Heart right ventricle (tissue), 16 donors: ENCODE measurements around the gene NEAT1. TPM values are rescaled to one million over a fixed set of nuclear protein-coding genes. Genes with fewer than 3 reads are reported as not detected.

Experiments used
- ATAC-seq, 8 donors: fragments of 200-7000 bp; cut with Tn5 transposase; one replicate each; pipeline ENCODE4 v1.9.1; 2020; ENCODE audit warnings: mild to moderate bottlenecking in 8 of 8, moderate library complexity in 8 of 8, moderate number of reproducible peaks in 1 of 8
- DNase-seq, 2 donors: peaks; one replicate each; pipeline ENCODE4 v3.0.0-alpha.2; 2020
- H3K27ac ChIP-seq, 10 donors: fragments of 200-600 bp; sonication (generic) in 2 of 10; one replicate each; pipeline versions ENCODE4 v1.5.0 to v1.8.0; 2020 to 2022; ENCODE audit warnings: mild to moderate bottlenecking in 3 of 10
- H3K27me3 ChIP-seq, 7 donors: fragments of 200-600 bp; one replicate each; pipeline ENCODE4 v1.8.0; 2021 to 2022; ENCODE audit warnings: mild to moderate bottlenecking in 2 of 7
- H3K36me3 ChIP-seq, 9 donors: fragments of 200-600 bp; sonication (generic) in 1 of 9; one replicate each; pipeline versions ENCODE4 v1.5.0 to v1.8.0; 2020 to 2022; ENCODE audit warnings: mild to moderate bottlenecking in 2 of 9
- H3K4me1 ChIP-seq, 9 donors: fragments of 200-600 bp; sonication (generic) in 1 of 9; one replicate each; pipeline versions ENCODE4 v1.5.0 to v1.8.0; 2020 to 2022; ENCODE audit warnings: mild to moderate bottlenecking in 4 of 9
- H3K4me3 ChIP-seq, 10 donors: fragments of 200-600 bp; sonication (generic) in 2 of 10; one replicate each; pipeline versions ENCODE4 v1.5.0 to v1.8.0; 2020 to 2022; ENCODE audit warnings: mild to moderate bottlenecking in 7 of 10, moderate library complexity in 2 of 10
- H3K9me3 ChIP-seq, 11 donors: fragments of 200-600 bp in 10 of 11; sonication (generic) in 2 of 11; one replicate each; pipeline versions ENCODE4 v1.5.0 to v1.8.0; 2013 to 2022; ENCODE audit warnings: mild to moderate bottlenecking in 2 of 11, control low read depth in 1 of 11, moderate library complexity in 1 of 11
- CTCF ChIP-seq, 9 donors: fragments of 200-600 bp; sonication (generic) in 2 of 9; IDR thresholded peaks; one replicate each; pipeline versions ENCODE4 v1.5.0 to v1.8.0; 2021 to 2022; ENCODE audit warnings: antibody characterized with exemption in 9 of 9, mild to moderate bottlenecking in 5 of 9, moderate library complexity in 1 of 9
- WGBS, 2 donors: extraction: QIAGEN DNeasy Blood & Tissue Kit; methylation state at CpG; one replicate each; pipeline ENCODE4 v1.1.7; 2013; ENCODE audit warnings: inconsistent platforms in 1 of 2; 5-methylcytosine and 5-hydroxymethylcytosine counted together
- intact Hi-C, 10 donors: fragments of 100-400 bp; cut with DNase I; formaldehyde crosslinking; loops; one replicate each; pipeline versions ENCODE4 v1.11.1 to v1.14.2; 2022
- polyA plus RNA-seq, 2 donors: library from polyadenylated mRNA; stranded (reverse); fragments of 200-250 nt; gene quantifications; one replicate each; pipeline ENCODE4 v1.2.3, GENCODE V29; 2013
- total RNA-seq, 10 donors: library from RNA; stranded (reverse); fragmentation: NEBNext Ultra II Directional in 3 of 10; extraction: Animal tissue kit (Norgen Biotek cat#: 25700) in 3 of 10; gene quantifications; one replicate each; pipeline versions ENCODE4 v1.2.1 to v1.2.4, GENCODE V29; 2021 to 2023
- donor health status: Arrhythmogenic right ventricular cardiomyopathy.
- donor health status: ischemic (EF 13 %, LVEDD 7.1; RV severe dilation, severe dysfunction).
- donor health status: healthy with polysubstance abuse.
- donor health status: DM: no; HTN: yes; CAD: no.
- donor health status: DM: no; HTN: no; CAD: no.
- donor health status: ischemic (EF 25% LVEDD 6.9; RV normal size, moderate dysfunction).
- donor health status: ischemic (EF 25% LVEDD 5.7; RV mildly dilated, moderate dysfunction).
- donor health status: healthy.
- donor health status: DM: yes; HTN: yes; CAD: no.
- donor health status: Ischemic cardiomyopathy.
- donor health status: ischemic (EF 35%, LVEDD 5.7; RV mildly dilated, moderate dysfunction).
- donor health status: nonischemic (EF 11% LVEDD 7.7; RV severe dilation, severe dysfunction).
- donor health status: DM: yes; HTN: yes; CAD: no.
- donor health status: PGD.
- donor health status: ischemic (EF 29% LVEDD 5.4; RV normal size, mild dysfunction).
- donor health status: nonischemic (EF 23%, LVEDD 6.1; RV moderate dilation, normal function).

The NEAT1 gene
- total and polyA plus RNA-seq, 12 donors: 103 to 1,899 (median 432) TPM

DNA sequence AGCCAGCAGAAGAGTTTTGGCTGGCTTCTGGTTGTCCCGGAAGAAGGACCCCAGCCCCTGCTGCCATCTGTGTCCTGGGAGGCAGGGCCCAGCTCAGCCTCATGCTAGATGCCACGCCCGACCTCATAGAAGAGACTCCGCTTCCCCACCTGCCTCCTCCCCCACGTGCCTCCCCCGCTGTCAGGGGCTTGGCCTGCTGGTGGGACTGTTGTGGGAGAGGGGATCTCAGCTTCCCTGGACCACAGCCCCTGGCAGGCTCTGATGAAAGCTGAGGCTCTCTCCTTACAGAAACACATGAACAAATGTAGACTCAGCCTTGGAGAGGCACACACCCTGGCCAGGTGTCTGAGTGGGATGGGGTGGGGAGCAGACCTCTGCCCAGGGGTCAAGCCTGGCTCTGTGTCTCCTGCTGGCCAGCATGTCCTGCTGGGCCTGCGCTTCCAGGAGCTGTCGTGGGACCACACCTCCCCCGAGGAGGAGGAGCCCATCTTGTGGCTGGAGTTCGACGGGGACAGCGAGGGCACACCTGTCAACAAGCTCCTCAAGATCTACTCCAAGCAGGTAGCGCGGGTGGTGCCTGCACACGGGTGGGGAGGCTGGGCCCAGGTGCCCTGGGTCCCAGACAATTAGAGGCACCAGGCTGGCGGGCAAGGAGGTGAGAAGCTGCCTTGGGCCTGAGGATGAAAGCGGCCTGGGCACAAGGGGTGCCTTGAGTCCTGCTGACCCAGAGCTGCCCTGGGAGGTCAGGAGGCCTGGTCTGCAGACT is 22.1 kb upstream of the NEAT1 start:
- DNase-seq (no peak), ATAC-seq (no peak)
- intact Hi-C loops: no loop called here
- 86 to 87% methylated on average over 17 of the region's 17 CpGs for WGBS, 2 donors
- no peaks in the 10 kb centered on the region for H3K9me3 ChIP-seq
- peaks cover 6 to 23% (median 16%) of the 10 kb centered on the region in 9 donors for H3K4me1 ChIP-seq
- H3K36me3 ChIP-seq: peaks cover 0 to 95% (median 57%) of the 10 kb centered on the region in 9 donors
- H3K4me3 ChIP-seq: no peak overlapping the region
- H3K27me3 ChIP-seq: no peaks in the 10 kb centered on the region
- no peak for TF ChIP-seq CTCF (IDR thresholded peaks at IDR 0.05)
- H3K27ac ChIP-seq: no peak overlapping the region

DNA sequence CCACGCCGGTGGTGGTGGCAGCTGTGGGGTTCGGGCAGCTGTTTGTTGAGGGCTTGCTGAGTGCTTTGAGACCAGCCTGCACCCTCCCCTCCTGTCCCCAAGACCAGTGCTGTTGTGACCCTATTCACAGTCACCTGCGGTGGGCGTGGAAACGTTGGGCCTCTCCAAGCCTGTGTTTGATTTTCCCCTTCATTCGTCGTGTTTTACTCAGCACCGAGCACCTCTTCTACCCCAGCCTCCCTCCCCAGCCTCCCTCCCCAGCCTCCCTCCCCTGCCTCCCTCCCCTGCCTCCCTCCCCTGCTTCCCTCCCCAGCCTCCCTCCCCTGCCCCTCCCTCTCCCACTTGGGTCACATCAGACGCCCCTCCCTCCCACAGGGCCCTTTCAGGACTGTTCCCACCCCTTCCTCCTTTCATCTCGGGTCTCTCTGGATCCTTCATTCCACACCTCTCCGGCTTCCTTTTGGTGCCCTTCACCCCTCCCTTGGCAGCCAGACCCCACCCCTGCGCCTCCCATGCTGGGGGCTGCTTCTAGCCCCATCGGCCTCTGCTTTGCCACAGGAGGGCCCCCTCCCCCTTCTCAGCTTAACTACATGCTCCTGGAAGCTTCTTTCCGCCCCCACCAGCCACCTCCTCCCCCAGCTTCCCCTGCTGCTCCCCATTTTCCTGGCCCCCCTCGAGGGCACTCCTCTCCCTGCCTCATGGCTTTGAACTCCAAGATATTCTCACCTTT is 21.4 kb upstream of the NEAT1 start:
- no peaks in the 10 kb centered on the region for H3K27me3 ChIP-seq
- peaks cover 6 to 25% (median 16%) of the 10 kb centered on the region in 9 donors for H3K4me1 ChIP-seq
- no peak for DNase-seq
- 80 to 86% methylated on average over 16 of the region's 16 CpGs for WGBS, 2 donors
- intact Hi-C loops: no loop called here
- no peak for TF ChIP-seq CTCF (IDR thresholded peaks at IDR 0.05)
- no peak overlapping the region for H3K4me3 ChIP-seq
- H3K27ac ChIP-seq: no peak overlapping the region
- H3K36me3 ChIP-seq: peaks cover 0 to 95% (median 57%) of the 10 kb centered on the region in 9 donors
- H3K9me3 ChIP-seq: no peaks in the 10 kb centered on the region
- no peak for ATAC-seq

DNA sequence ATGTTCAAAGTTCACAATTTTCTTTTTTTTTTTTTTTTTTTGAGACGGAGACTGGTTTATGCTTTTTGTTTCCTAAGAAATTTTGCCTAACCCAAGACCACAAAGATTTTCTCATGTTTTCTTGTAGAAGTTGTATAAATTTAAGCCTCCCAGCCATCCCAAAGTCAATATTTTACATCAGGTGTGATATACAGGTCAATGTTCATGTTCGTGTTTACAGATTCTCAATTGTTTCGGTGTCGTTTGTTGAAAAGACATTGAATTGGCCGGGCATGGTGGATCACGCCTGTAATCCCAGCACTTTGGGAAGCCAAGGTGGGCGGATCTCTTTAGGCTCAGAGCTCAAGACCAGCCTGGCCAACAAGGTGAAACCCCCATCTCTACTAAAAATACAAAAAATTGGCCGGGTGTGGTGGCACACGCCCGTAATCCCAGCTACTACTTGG is 20.8 kb upstream of the NEAT1 start:
- ATAC-seq (no peak), DNase-seq (no peak)
- WGBS, 2 donors: 93% methylated on average over 10 of the region's 10 CpGs
- intact Hi-C loops: no loop called here
- H3K4me3 ChIP-seq: no peak overlapping the region
- H3K9me3 ChIP-seq: no peaks in the 10 kb centered on the region
- no peaks in the 10 kb centered on the region for H3K27me3 ChIP-seq
- peaks cover 6 to 25% (median 16%) of the 10 kb centered on the region in 9 donors for H3K4me1 ChIP-seq
- TF ChIP-seq CTCF (IDR thresholded peaks at IDR 0.05): no peak
- peaks cover 0 to 95% (median 62%) of the 10 kb centered on the region in 9 donors for H3K36me3 ChIP-seq
- peak overlapping the region in 1 of 10 donors; percentile 0 for H3K27ac ChIP-seq

- Histone ChIP-seq H3K36me3 (peaks cover 0 to 95% (median 60%) of the 10 kb centered on the region in 9 donors), H3K9me3 (no peaks in the 10 kb centered on the region), H3K27me3 (no peaks in the 10 kb centered on the region), H3K4me1 (peaks cover 6 to 25% (median 16%) of the 10 kb centered on the region in 9 donors), H3K27ac (peak overlapping the region in 4 of 10 donors; percentile 76 to 83 (median 79)), H3K4me3 (no peak overlapping the region)
- WGBS, 2 donors: 84 to 91% methylated on average over 2 of the region's 2 CpGs
- TF ChIP-seq CTCF (IDR thresholded peaks at IDR 0.05): no peak
- ATAC-seq: no peak
- intact Hi-C loops: no loop called here
- DNase-seq: no peak
These were observed 19.8 kb upstream of the NEAT1 start for GRCh38 chr11:65402790-65403189.
